IMR-90 (cell line): Measurements from ENCODE around the gene SPART. TPM values are rescaled to one million over a fixed set of nuclear protein-coding genes. Genes with fewer than 3 reads are reported as not detected.

Source experiments
- ATAC-seq: fragments of 200-7000 bp; cut with Tn5 transposase; 2 replicates; pipeline ENCODE4 v1.9.1; 2020; ENCODE audit warnings: low read depth, mild to moderate bottlenecking, moderate library complexity
- BruUV-seq: library from RNA; stranded (reverse); fragments of 400-500 nt; replicated peaks from 2 replicates; lab custom pipeline; 2021; lab: Mats Ljungman, UMichigan
- CTCF ChIA-PET: fragments of 300-600 bp; formaldehyde crosslinking; extraction: SDS; loops from one replicate; lab custom pipeline; 2021; ENCODE audit warnings: antibody characterized with exemption; lab: Yijun Ruan, JAX
- POLR2A ChIA-PET: fragments of 300-600 bp; sonication (Branson Sonifier 250); formaldehyde crosslinking; loops from one replicate; lab custom pipeline; 2022; ENCODE audit warnings: antibody characterized with exemption; ENCODE audit not compliant: unreplicated experiment; lab: Charles Lee
- DNase-seq: peaks from one replicate; pipeline ENCODE4 v3.0.0; 2013
- H2AFZ ChIP-seq: replicated peaks from 2 replicates; pipeline ENCODE3; 2013; ENCODE audit warnings: low read length, mild to moderate bottlenecking; ENCODE audit not compliant: poor library complexity
- H2AK5ac ChIP-seq: 2 replicates; pipeline ENCODE4 v1.6.1; 2013; ENCODE audit warnings: low read depth, low read length, inconsistent platforms
- H2AK9ac ChIP-seq: replicated peaks from 2 replicates; pipeline ENCODE3; 2013; ENCODE audit warnings: mild to moderate bottlenecking, low read depth, low read length, moderate library complexity; ENCODE audit not compliant: poor library complexity
- H2BK120ac ChIP-seq: 2 replicates; pipeline ENCODE4 v1.6.1; 2013; ENCODE audit warnings: low read depth, low read length, inconsistent platforms
- H2BK15ac ChIP-seq: 3 replicates; pipeline ENCODE4 v1.6.1; 2013; ENCODE audit warnings: low read depth, low read length, inconsistent platforms
- H2BK20ac ChIP-seq: 2 replicates; pipeline ENCODE4 v1.6.1; 2013; ENCODE audit warnings: low read depth, mild to moderate bottlenecking, inconsistent platforms, low read length, moderate library complexity
- H2BK5ac ChIP-seq: 2 replicates; pipeline ENCODE4 v1.6.1; 2013; ENCODE audit warnings: mild to moderate bottlenecking, low read depth, low read length, inconsistent platforms; ENCODE audit not compliant: poor library complexity, severe bottlenecking
- H3K14ac ChIP-seq: replicated peaks from 2 replicates; pipeline ENCODE4 v1.6.1; 2013; ENCODE audit warnings: low read depth, low read length, inconsistent platforms
- H3K18ac ChIP-seq: 2 replicates; pipeline ENCODE4 v1.6.1; 2013; ENCODE audit warnings: low read depth, low read length, control low read depth
- H3K23ac ChIP-seq: 2 replicates; pipeline ENCODE4 v1.6.1; 2013; ENCODE audit warnings: low read depth, low read length, inconsistent platforms
- H3K27ac ChIP-seq: 2 replicates; pipeline ENCODE4 v1.5.1; 2013; ENCODE audit warnings: mild to moderate bottlenecking, control low read depth, low read length; ENCODE audit not compliant: insufficient read depth
- H3K27me3 ChIP-seq: 2 replicates; pipeline ENCODE4 v1.6.1; 2013; ENCODE audit warnings: low read length; ENCODE audit not compliant: control insufficient read depth, insufficient read depth
- H3K36me3 ChIP-seq: 2 replicates; pipeline ENCODE4 v1.6.1; 2013; ENCODE audit warnings: low read length, mixed read lengths; ENCODE audit not compliant: control insufficient read depth, insufficient read depth
- H3K4ac ChIP-seq: 2 replicates; pipeline ENCODE4 v1.6.1; 2013; ENCODE audit warnings: low read depth, low read length, inconsistent platforms
- H3K4me1 ChIP-seq: 2 replicates; pipeline ENCODE4 v1.6.1; 2013; ENCODE audit warnings: low read length, mixed read lengths; ENCODE audit not compliant: control insufficient read depth, insufficient read depth
- H3K4me2 ChIP-seq: 2 replicates; pipeline ENCODE4 v1.6.1; 2013; ENCODE audit warnings: low read depth, mild to moderate bottlenecking, control low read depth, low read length, moderate library complexity
- H3K4me3 ChIP-seq: 2 replicates; pipeline ENCODE4 v1.5.1; 2013; ENCODE audit warnings: low read depth, mild to moderate bottlenecking, control low read depth, low read length, moderate library complexity; ENCODE audit not compliant: insufficient read depth
- H3K56ac ChIP-seq: 2 replicates; pipeline ENCODE4 v1.6.1; 2013; ENCODE audit warnings: low read length, inconsistent platforms; ENCODE audit not compliant: insufficient read depth; ENCODE audit errors: extremely low read depth
- H3K79me1 ChIP-seq, 2 experiments: 2 replicates each; pipeline ENCODE4 v1.6.1; 2013; ENCODE audit warnings: low read length in 2 of 2, inconsistent platforms in 1 of 2, low read depth in 1 of 2
- H3K9ac ChIP-seq: 2 replicates; pipeline ENCODE4 v1.6.1; 2013; ENCODE audit warnings: low read depth, low read length, control low read depth
- H3K9me1 ChIP-seq: 2 replicates; pipeline ENCODE4 v1.6.1; 2013; ENCODE audit warnings: low read length, inconsistent platforms; ENCODE audit not compliant: insufficient read depth
- H3K9me3 ChIP-seq: 2 replicates; pipeline ENCODE4 v1.6.1; 2013; ENCODE audit warnings: low read length; ENCODE audit not compliant: control insufficient read depth, insufficient read depth
- H4K20me1 ChIP-seq: 2 replicates; pipeline ENCODE4 v1.6.1; 2013; ENCODE audit warnings: low read length, inconsistent platforms; ENCODE audit not compliant: insufficient read depth
- H4K5ac ChIP-seq: 2 replicates; pipeline ENCODE4 v1.6.1; 2013; ENCODE audit warnings: mild to moderate bottlenecking, low read depth, low read length, control low read depth
- H4K8ac ChIP-seq, 2 experiments: 2 replicates each; pipeline ENCODE4 v1.6.1; 2013; ENCODE audit warnings: low read depth in 2 of 2, low read length in 2 of 2, control low read depth in 1 of 2, inconsistent platforms in 1 of 2
- H4K91ac ChIP-seq: 2 replicates; pipeline ENCODE4 v1.6.1; 2013; ENCODE audit warnings: low read depth, low read length, inconsistent platforms; ENCODE audit not compliant: insufficient read depth
- CHD1 ChIP-seq: IDR thresholded peaks from 2 replicates; pipeline ENCODE4 v1.6.1; 2012; ENCODE audit warnings: low read depth, low read length, improper control_type of control experiment
- FOS ChIP-seq: fragments of 150-350 bp; IDR thresholded peaks from 2 replicates; pipeline ENCODE4 v1.6.1; 2016; ENCODE audit warnings: low read depth, low read length
- NFE2L2 ChIP-seq: fragments of 150-350 bp; IDR thresholded peaks from 2 replicates; pipeline ENCODE4 v1.6.1; 2016; ENCODE audit warnings: low read depth, mild to moderate bottlenecking, low read length
- RFX5 ChIP-seq: IDR thresholded peaks from 2 replicates; pipeline ENCODE4 v1.8.0; 2012; ENCODE audit warnings: low read depth, mild to moderate bottlenecking, low read length, moderate library complexity
- WGBS, 2 experiments: methylation state at CpG; one replicate each; pipeline versions ENCODE4 v1.1.5 to v1.1.7; 2013; ENCODE audit warnings: missing lambda C conversion rate in 2 of 2; ENCODE audit not compliant: insufficient read length in 1 of 2; ENCODE audit errors: extremely low coverage in 2 of 2; 5-methylcytosine and 5-hydroxymethylcytosine counted together
- dilution Hi-C: fragments of 300-500 bp; cut with HindIII; formaldehyde crosslinking; loops from one replicate; pipeline ENCODE4 v1.14.3; 2018; ENCODE audit warnings: low sequenced_read_pairs; ENCODE audit not compliant: unreplicated experiment
- in situ Hi-C: fragments of 300-500 bp; cut with MboI; formaldehyde crosslinking; loops from 3 replicates; pipeline ENCODE4 v1.14.3; 2019; ENCODE audit warnings: low sequenced_read_pairs, inconsistent platforms, mixed read lengths
- intact Hi-C: fragments of 100-400 bp; cut with micrococcal nuclease; formaldehyde crosslinking; loops from 2 replicates; pipeline ENCODE4 v1.10.0; 2022
- polyA plus RNA-seq, 3 experiments: library from polyadenylated mRNA; depleted of rRNA; stranded (reverse); fragments of >200 nt; gene quantifications; 2 replicates each; pipeline ENCODE4 v1.2.3, GENCODE V29; 2012; ENCODE audit warnings: low replicate concordance in 1 of 3
- total RNA-seq: library from RNA; depleted of rRNA; stranded (reverse); fragments of >200 nt; gene quantifications from 2 replicates; pipeline ENCODE4 v1.2.3, GENCODE V29; 2012
- TF ChIP-seq, protein P1 (sequence below): conservative IDR thresholded peaks from 2 replicates; pipeline ENCODE4 v1.5.1; 2012; ENCODE audit warnings: mild to moderate bottlenecking, low read depth, low read length, improper control_type of control experiment
- TF ChIP-seq, protein P2 (sequence below): fragments of 150-350 bp; IDR thresholded peaks from 2 replicates; pipeline ENCODE4 v1.6.1; 2017; ENCODE audit warnings: mild to moderate bottlenecking, antibody characterized with exemption, low read length, low read depth
- TF ChIP-seq, protein P3 (sequence below): fragments of 150-350 bp; IDR thresholded peaks from 2 replicates; pipeline ENCODE4 v1.6.1; 2016; ENCODE audit warnings: low read depth, mild to moderate bottlenecking, low read length, moderate library complexity, borderline replicate concordance

The SPART gene
- total and polyA plus RNA-seq, 2 of the 4 experiments (the other 2 are of a cell fraction) = 43.8 to 110 TPM

DNA sequence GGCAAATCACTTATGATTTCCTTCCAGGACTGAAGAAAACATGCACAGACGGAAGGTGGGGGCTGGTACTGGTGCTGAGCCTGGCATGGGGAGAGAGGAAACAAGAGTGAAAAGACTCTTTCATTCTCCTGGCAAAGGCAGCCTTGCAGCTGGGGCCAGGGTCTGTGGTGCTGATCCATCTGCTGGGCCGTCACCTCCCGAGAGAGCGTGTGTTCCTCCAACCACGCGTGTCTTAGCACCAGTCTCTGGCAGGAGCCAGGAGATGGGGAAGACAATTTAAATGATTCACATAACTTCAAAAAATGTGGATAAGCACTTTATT is 23.9 kb upstream of the SPART start:
- ChIA-PET CTCF (no interaction called here), POLR2A (no interaction called here)
- Histone ChIP-seq H3K27me3 (no peaks in the 10 kb centered on the region), H3K4me3 (no peak overlapping the region), H2BK15ac (no peak overlapping the region), H3K27ac (no peak overlapping the region; the same call in 1 of the 2 replicates), H3K9me1 (no peaks in the 10 kb centered on the region), H2BK5ac (no peak overlapping the region), H3K36me3 (no peaks in the 10 kb centered on the region), H2BK20ac (no peak overlapping the region), H4K5ac (no peak overlapping the region; the same call in 1 of the 2 replicates), H4K8ac (no peak overlapping the region), H3K23ac (no peak overlapping the region), H2AK5ac (no peak overlapping the region), H2AK9ac (no peak overlapping the region), H3K79me1 (no peaks in the 10 kb centered on the region), H4K91ac (no peak overlapping the region), H3K9ac (no peak overlapping the region), H2BK120ac (no peak overlapping the region), H3K4ac (no peak overlapping the region), H3K9me3 (no peaks in the 10 kb centered on the region), H3K4me1 (no peaks in the 10 kb centered on the region; the same call in 1 of the 2 replicates), H3K14ac (no peak overlapping the region), H3K18ac (no peak overlapping the region; the same call in 1 of the 2 replicates), H3K4me2 (no peak overlapping the region), H4K20me1 (no peaks in the 10 kb centered on the region), H2AFZ (no peak overlapping the region), H3K56ac (no peak overlapping the region)
- dilution Hi-C loops (no loop called here), in situ Hi-C loops (no loop called here), intact Hi-C loops (no loop called here)
- TF ChIP-seq NFE2L2 = no peak
- TF ChIP-seq CHD1 = no peak
- TF ChIP-seq, protein P1, sequence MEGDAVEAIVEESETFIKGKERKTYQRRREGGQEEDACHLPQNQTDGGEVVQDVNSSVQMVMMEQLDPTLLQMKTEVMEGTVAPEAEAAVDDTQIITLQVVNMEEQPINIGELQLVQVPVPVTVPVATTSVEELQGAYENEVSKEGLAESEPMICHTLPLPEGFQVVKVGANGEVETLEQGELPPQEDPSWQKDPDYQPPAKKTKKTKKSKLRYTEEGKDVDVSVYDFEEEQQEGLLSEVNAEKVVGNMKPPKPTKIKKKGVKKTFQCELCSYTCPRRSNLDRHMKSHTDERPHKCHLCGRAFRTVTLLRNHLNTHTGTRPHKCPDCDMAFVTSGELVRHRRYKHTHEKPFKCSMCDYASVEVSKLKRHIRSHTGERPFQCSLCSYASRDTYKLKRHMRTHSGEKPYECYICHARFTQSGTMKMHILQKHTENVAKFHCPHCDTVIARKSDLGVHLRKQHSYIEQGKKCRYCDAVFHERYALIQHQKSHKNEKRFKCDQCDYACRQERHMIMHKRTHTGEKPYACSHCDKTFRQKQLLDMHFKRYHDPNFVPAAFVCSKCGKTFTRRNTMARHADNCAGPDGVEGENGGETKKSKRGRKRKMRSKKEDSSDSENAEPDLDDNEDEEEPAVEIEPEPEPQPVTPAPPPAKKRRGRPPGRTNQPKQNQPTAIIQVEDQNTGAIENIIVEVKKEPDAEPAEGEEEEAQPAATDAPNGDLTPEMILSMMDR = no peak
- TF ChIP-seq, protein P2, sequence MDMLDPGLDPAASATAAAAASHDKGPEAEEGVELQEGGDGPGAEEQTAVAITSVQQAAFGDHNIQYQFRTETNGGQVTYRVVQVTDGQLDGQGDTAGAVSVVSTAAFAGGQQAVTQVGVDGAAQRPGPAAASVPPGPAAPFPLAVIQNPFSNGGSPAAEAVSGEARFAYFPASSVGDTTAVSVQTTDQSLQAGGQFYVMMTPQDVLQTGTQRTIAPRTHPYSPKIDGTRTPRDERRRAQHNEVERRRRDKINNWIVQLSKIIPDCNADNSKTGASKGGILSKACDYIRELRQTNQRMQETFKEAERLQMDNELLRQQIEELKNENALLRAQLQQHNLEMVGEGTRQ = no peak
- TF ChIP-seq, protein P3, sequence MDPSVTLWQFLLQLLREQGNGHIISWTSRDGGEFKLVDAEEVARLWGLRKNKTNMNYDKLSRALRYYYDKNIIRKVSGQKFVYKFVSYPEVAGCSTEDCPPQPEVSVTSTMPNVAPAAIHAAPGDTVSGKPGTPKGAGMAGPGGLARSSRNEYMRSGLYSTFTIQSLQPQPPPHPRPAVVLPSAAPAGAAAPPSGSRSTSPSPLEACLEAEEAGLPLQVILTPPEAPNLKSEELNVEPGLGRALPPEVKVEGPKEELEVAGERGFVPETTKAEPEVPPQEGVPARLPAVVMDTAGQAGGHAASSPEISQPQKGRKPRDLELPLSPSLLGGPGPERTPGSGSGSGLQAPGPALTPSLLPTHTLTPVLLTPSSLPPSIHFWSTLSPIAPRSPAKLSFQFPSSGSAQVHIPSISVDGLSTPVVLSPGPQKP = no peak
- no peak for TF ChIP-seq RFX5
- TF ChIP-seq FOS = no peak
- no TSS peak for BruUV-seq
- DNase-seq (no peak), ATAC-seq (no peak)
- no CpG with 5 or more reads among the region's 6 CpGs for WGBS, 2 experiments
